Caki2 (cell line): Measurements from ENCODE around the gene ZNF76. TPM values are rescaled to one million over a fixed set of nuclear protein-coding genes. Genes with fewer than 3 reads are reported as not detected.

Source experiments
- DNase-seq: peaks from one replicate; pipeline ENCODE4 v3.0.0-alpha.2; 2015; ENCODE audit warnings: low read depth
- in situ Hi-C: cut with HindIII; loops from 2 replicates; pipeline ENCODE4 v1.10.0; 2016; ENCODE audit warnings: low sequenced_read_pairs, low pct_unique_long_range_greater_than_20kb, mixed read lengths
- total RNA-seq: library from RNA; depleted of rRNA; stranded (reverse); fragments of >200 nt; shearing (Covaris generic); gene quantifications from 2 replicates; pipeline ENCODE4 v1.2.3, GENCODE V29; 2014; ENCODE audit warnings: low replicate concordance

Gene ZNF76
- total RNA-seq, 1 experiment from 2014 or later, result 18.3 TPM

DNA sequence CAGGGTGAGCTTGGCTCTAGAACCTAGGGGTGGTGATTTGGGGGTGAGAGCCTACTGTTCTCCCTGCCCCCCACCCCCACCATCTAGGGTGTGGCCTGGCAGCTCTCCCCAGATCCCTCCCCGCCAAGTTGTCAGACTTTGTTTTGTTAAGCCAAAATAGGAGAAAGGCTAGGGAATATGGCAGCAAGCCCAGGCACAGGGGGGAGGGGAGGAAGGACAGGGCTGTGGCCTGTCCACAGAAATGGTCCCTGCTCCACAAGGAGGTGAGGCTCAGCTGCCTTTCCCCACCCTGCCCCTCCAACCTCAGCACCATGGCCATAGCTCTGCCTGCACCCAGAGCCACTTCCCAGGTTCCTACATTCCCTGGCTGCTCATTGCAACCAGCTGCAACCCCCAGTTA, 28.6 kb upstream of the ZNF76 start:
- in situ Hi-C loops, result no loop called here
- no peak for DNase-seq

DNA sequence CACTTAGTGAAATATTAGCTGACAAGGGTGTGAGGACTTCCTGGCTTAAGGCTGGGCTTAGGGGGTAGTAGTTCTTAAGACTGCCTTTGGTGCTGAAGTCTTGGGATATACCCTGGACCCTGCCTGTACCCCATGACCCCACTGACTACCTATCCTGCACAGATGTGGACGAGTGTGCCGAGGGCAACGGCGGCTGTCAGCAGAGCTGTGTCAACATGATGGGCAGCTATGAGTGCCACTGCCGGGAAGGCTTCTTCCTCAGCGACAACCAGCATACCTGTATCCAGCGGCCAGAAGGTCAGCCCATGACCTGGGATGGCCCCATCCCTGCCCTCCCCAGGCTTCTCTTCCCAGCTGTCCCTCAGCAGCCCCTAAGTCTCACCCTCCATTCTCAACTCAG, 28.0 kb upstream of the ZNF76 start:
- in situ Hi-C loops, result no loop called here
- no peak for DNase-seq

DNA sequence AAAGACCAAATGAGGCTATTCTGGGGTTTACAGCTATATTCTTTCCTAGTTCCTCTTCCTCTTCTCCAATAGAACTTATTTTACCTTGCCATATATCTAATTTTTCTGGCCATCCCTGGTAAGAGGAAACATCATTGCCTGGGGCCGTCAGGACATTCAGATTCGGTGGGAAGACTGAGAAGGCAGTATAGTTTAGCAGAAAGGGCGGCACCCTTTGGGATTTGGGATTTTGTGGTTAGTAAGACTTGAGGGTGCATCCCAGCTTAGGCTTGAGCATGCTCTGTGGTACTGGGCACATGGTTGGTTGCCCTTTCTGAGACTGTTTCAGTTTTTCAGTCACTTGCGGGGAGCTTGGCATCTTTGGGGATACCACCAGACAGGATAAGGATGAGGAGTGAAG, 24.6 kb upstream of the ZNF76 start:
- in situ Hi-C loops, result no loop called here
- DNase-seq, result no peak

GRCh38 chr6:35236223-35236622, 23.3 kb upstream of the ZNF76 start:
- DNase-seq, result no peak
- in situ Hi-C loops, result no loop called here

DNA sequence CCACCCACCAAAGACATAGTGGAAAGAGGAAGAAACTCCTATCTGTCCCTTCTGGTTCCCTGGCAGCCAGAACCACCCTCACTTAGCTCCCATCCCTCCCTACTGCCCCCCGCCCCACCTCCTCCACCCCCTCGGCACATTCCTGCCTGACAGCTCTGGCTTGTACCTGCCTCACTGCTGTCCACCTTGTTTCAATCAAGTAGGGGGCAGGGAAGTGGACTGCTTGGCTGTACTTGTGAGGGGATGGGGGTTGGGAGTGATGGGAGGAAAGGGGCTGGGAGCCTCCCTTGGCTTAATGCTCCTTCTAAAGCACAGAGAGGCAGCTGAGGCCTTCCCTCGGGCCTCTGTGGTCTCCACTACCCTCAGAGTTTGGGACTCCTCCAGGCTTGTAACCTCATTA, 22.1 kb upstream of the ZNF76 start:
- DNase-seq, result no peak
- in situ Hi-C loops, result no loop called here

GRCh38 chr6:35238843-35239289, 20.7 kb upstream of the ZNF76 start:
- in situ Hi-C loops, result no loop called here
- DNase-seq, result no peak

- DNase-seq, result no peak
- in situ Hi-C loops, result no loop called here
Measured at GRCh38 chr6:35239581-35239980, 20.0 kb upstream of the ZNF76 start.

DNA sequence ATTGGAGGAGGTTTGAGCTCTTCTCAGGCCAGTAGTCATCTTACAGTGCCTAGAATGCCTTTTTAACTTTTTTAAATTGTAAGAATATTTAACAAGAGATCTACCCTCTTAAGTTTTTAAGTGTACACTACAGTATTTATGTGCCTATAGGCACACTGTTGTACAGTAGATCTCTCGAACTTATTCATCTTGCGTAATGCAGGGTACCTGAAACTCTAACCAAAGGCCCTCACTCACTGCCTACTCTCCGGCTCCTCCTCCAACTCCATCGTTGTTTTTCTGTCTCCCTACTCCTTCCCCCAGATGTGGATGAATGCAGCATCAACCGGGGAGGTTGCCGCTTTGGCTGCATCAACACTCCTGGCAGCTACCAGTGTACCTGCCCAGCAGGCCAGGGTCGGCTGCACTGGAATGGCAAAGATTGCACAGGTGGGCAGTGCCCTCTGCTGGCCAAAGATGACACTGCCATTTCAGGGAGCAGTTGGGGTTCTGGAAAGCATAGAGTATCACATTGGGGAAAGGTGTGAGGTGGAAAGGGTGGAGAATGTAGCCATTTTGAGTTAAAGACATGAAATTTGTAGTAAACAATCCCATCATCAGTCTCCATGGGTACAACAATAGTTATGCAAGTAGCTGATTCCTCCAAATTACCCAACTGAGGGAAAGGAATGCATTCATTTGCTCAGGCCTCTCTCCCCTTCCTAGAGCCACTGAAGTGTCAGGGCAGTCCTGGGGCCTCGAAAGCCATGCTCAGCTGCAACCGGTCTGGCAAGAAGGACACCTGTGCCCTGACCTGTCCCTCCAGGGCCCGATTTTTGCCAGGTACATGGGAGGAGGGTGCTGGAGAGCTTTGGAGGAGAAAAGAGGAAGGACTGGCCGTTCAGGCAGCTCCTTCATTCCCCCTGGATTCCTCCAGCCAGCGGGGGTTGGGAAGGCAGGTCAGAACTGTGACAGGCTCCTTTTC, 18.4 kb upstream of the ZNF76 start:
- in situ Hi-C loops, result no loop called here

DNA sequence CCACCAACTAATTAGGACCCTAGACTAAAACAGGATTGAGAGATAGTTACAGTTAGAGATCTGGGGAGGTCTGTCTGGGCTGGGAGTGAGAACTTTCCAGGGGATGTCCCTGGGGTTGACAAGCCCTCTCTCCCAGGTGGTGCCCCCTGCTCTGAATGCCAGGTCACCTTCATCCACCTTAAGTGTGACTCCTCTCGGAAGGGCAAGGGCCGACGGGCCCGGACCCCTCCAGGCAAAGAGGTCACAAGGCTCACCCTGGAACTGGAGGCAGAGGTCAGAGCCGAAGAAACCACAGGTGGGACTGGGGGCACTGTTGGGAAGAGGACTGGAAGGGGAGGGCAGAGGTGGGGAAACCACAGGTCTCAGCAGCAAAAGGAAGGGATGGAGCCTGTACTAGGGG, 17.0 kb upstream of the ZNF76 start:
- in situ Hi-C loops, result no loop called here
- DNase-seq, result no peak

More for the DNA sequence above, 18.4 kb upstream of the ZNF76 start:
- DNase-seq, result peak; percentile 47

- in situ Hi-C loops, result no loop called here
- DNase-seq, result no peak
Measured at GRCh38 chr6:35242906-35243305, 16.6 kb upstream of the ZNF76 start.

DNA sequence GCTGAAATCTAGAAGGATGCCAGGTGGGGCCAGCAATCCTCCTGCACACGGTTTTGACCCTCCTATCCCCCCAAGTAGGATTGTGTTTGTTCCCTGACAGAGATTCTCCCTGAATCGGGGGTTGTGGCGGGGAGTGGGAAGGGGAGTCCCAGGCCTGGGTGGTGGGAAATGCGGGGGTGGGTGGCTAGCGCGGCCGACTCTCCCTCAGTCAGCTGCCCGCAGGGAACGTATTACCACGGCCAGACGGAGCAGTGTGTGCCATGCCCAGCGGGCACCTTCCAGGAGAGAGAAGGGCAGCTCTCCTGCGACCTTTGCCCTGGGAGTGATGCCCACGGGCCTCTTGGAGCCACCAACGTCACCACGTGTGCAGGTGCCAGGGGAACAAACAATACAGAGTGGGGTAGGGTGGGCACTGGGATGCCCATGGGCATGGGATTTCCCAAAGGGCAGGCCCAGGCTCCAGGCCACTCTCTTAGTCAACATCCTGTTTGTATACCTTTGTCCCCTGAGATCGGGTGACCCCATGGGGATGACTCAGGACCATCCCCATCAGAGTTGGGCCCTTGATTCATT, 16.1 kb upstream of the ZNF76 start:
- in situ Hi-C loops, result no loop called here

DNA sequence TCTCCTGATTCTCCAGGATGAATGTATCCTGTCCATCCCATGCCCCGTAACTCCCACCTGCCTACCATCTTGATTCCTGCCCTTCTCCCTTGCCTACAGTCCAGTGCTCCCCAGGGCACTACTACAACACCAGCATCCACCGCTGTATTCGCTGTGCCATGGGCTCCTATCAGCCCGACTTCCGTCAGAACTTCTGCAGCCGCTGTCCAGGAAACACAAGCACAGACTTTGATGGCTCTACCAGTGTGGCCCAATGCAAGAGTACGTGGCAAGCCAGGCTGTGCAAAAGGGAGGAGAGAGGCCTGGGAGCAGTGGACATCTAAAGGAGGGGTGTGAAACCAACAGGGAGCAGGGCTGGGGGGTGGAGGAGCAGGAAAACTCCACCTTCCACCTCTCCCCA, 15.0 kb upstream of the ZNF76 start:
- in situ Hi-C loops, result no loop called here
- no peak for DNase-seq

More for the DNA sequence above, 16.1 kb upstream of the ZNF76 start:
- no peak for DNase-seq

- in situ Hi-C loops, result no loop called here
- no peak for DNase-seq
Measured at GRCh38 chr6:35247642-35248231, 11.8 kb upstream of the ZNF76 start.

GRCh38 chr6:35248300-35248699, 11.2 kb upstream of the ZNF76 start:
- in situ Hi-C loops, result no loop called here
- no peak for DNase-seq

- no peak for DNase-seq
- in situ Hi-C loops, result no loop called here
Measured at GRCh38 chr6:35248965-35249364, 10.6 kb upstream of the ZNF76 start.

GRCh38 chr6:35251949-35252348, 7.6 kb upstream of the ZNF76 start:
- DNase-seq, result no peak
- in situ Hi-C loops, result no loop called here

- in situ Hi-C loops, result no loop called here
- DNase-seq, result no peak
Measured at GRCh38 chr6:35253249-35253648, 6.3 kb upstream of the ZNF76 start.

DNA sequence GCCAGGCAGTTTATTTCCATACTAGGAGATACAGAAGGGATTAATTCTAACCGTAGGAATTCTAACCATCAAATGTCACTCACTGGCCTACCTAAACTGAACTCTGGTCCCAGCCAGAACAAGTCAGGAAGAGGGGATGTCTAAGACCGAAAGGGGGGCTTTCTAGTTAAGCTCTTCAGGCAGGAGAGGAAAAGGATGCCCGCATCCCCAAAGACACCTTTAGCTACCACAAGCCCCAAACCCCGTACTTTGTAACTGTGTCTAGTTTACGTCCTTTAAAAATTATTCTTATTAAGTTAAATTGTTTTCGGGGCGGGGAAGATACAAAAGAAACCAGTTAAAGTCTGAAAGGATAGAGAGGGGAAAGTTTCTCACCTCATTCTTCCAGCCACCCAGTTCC, 1.2 kb upstream of the ZNF76 start:
- in situ Hi-C loops, result no loop called here
- no peak for DNase-seq

DNA sequence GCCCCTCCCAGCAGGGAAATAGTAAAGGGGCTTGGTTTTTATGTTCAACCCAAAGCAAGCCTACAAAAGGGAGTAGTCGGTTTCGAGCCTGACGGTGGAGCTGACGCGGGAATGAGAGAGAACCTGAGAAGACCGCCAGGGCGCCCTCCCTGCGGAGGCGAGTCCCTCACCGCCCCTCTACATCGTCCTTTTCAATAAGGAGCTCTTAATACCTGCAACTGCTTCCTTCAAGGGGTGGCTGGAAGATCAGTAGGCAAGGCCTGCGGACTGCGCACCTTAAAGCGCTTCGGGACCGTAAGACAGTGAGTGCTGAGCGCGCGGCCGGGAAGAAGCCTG, 709 bp upstream of the ZNF76 start:
- in situ Hi-C loops, result no loop called here
- DNase-seq, result no peak
